EH (cell line): ENCODE data around the gene LRRK1.
A peak's percentile ranks its signal among the peaks of the same experiment; 100 is the strongest.

Experiments used
- DNase-seq: peaks from one replicate; pipeline ENCODE4 v3.0.0-alpha.2; 2015; ENCODE audit warnings: low read depth

LRRK1 gene

GRCh38 chr15:100918690-100919480 lies at the start of gene LRRK1:
Gene LRRK1, plus strand, starts transcription at chr15:100919357. Its CDS starts 5,276 bp downstream, at chr15:100924633.
- DNase-seq, result peak; percentile 63

- peak; percentile 80 for DNase-seq
Measured at GRCh38 chr15:100873029-100873677, 46.0 kb upstream of the LRRK1 start.

- DNase-seq, result no peak
Measured at GRCh38 chr15:100875495-100875894, 43.7 kb upstream of the LRRK1 start.

- DNase-seq, result no peak
Measured at GRCh38 chr15:100875976-100876375, 43.2 kb upstream of the LRRK1 start.

- no peak for DNase-seq
Measured at GRCh38 chr15:100877551-100877950, 41.6 kb upstream of the LRRK1 start.

- no peak for DNase-seq
Measured at GRCh38 chr15:100878130-100878529, 41.0 kb upstream of the LRRK1 start.

GRCh38 chr15:100878648-100879047 lies 40.5 kb upstream of the LRRK1 start:
- DNase-seq, result no peak

GRCh38 chr15:100879061-100879463 lies 40.1 kb upstream of the LRRK1 start:
- DNase-seq, result no peak

- peak; percentile 54 for DNase-seq
Measured at GRCh38 chr15:100879464-100880138, 39.6 kb upstream of the LRRK1 start, which contains the start of gene ALDH1A3. Gene ALDH1A3, plus strand, starts transcription at chr15:100879831. Its CDS starts 77 bp downstream, at chr15:100879908.

GRCh38 chr15:100880139-100880896 lies 38.8 kb upstream of the LRRK1 start:
- no peak for DNase-seq

- DNase-seq, result no peak
Measured at GRCh38 chr15:100880897-100881242, 38.3 kb upstream of the LRRK1 start.

GRCh38 chr15:100881573-100882336 lies 37.4 kb upstream of the LRRK1 start:
- DNase-seq, result no peak

- no peak for DNase-seq
Measured at GRCh38 chr15:100885116-100885515, 34.0 kb upstream of the LRRK1 start.

- no peak for DNase-seq
Measured at GRCh38 chr15:100885811-100886210, 33.3 kb upstream of the LRRK1 start.

GRCh38 chr15:100887211-100887913 lies 31.8 kb upstream of the LRRK1 start:
- DNase-seq, result no peak

- DNase-seq, result peak; percentile 91
Measured at GRCh38 chr15:100889385-100890050, 29.6 kb upstream of the LRRK1 start.

- no peak for DNase-seq
Measured at GRCh38 chr15:100890051-100890720, 29.0 kb upstream of the LRRK1 start.

- no peak for DNase-seq
Measured at GRCh38 chr15:100890850-100891249, 28.3 kb upstream of the LRRK1 start.

GRCh38 chr15:100891307-100892012 lies 27.7 kb upstream of the LRRK1 start:
- no peak for DNase-seq
